HG03520 (cell line): ENCODE measurements around the gene RAF1.
"Not testable (repeated sequence)": the region's sequence is repeated elsewhere in the genome, so short reads cannot be mapped to it uniquely, and the experiment has no call there.

ENCODE experiments used
- ATAC-seq: cut with Tn5 transposase; IDR thresholded peaks from one replicate; pipeline ENCODE4 v1.9.1; 2021; ENCODE audit warnings: mild to moderate bottlenecking, moderate library complexity; ENCODE audit not compliant: unreplicated experiment

RAF1 gene

GRCh38 chr3:12562451-12562850 lies 101.5 kb downstream of the RAF1 start:
- no peak for ATAC-seq

GRCh38 chr3:12561397-12561796 lies 102.5 kb downstream of the RAF1 start:
- no peak for ATAC-seq

- peak; percentile 53 for ATAC-seq
Observed at GRCh38 chr3:12560505-12561190, 103.3 kb downstream of the RAF1 start.

GRCh38 chr3:12559520-12559919 lies 104.4 kb downstream of the RAF1 start:
- ATAC-seq, result no peak

- ATAC-seq, result no peak
Observed at GRCh38 chr3:12558706-12559105, 105.2 kb downstream of the RAF1 start.

- ATAC-seq, result no peak
Observed at GRCh38 chr3:12557473-12558100, 106.3 kb downstream of the RAF1 start.

GRCh38 chr3:12556690-12557472 lies 107.0 kb downstream of the RAF1 start, which contains the start of gene MKRN2:
Gene MKRN2, plus strand, starts transcription at chr3:12557087. Its CDS starts 64 bp downstream, at chr3:12557151.
- ATAC-seq, result peak; percentile 77

GRCh38 chr3:12556314-12556689 lies 107.6 kb downstream of the RAF1 start:
- ATAC-seq, result no peak

- no peak for ATAC-seq
Observed at GRCh38 chr3:12553921-12554391, 110.0 kb downstream of the RAF1 start.

- no peak for ATAC-seq
Observed at GRCh38 chr3:12549971-12550760, 113.8 kb downstream of the RAF1 start.

- no peak for ATAC-seq
Observed at GRCh38 chr3:12545473-12545791, 118.5 kb downstream of the RAF1 start, which contains the start of gene MKRN2OS. Gene MKRN2OS, minus strand, starts transcription at chr3:12545499. Its CDS starts 35 bp downstream, at chr3:12545464.

GRCh38 chr3:12544652-12545472 lies 119.1 kb downstream of the RAF1 start:
- no peak for ATAC-seq

GRCh38 chr3:12543497-12543896 lies 120.4 kb downstream of the RAF1 start:
- not testable (repeated sequence) for ATAC-seq

- no peak for ATAC-seq
Observed at GRCh38 chr3:12541625-12542024, 122.3 kb downstream of the RAF1 start.

GRCh38 chr3:12536423-12536822 lies 127.5 kb downstream of the RAF1 start:
- no peak for ATAC-seq
